OCI-LY3 (cell line): Measurements from ENCODE around the gene CFI.
A peak's percentile ranks its signal among the peaks of the same experiment; 100 is the strongest.

Experiments
- H2AFZ ChIP-seq: fragments of 200-600, 300-600 bp; shearing (Covaris generic); 2 replicates; pipeline ENCODE4 v1.6.0; 2014; ENCODE audit warnings: antibody characterized with exemption, low read depth, low read length
- H3K27ac ChIP-seq: fragments of 200-600, 300-600 bp; sonication (generic); 2 replicates; pipeline ENCODE4 v1.5.1; 2014; ENCODE audit warnings: mild to moderate bottlenecking, low read length, moderate library complexity, mixed read lengths
- H3K27me3 ChIP-seq: fragments of 200-600, 300-600 bp; sonication (generic); 2 replicates; pipeline ENCODE4 v1.6.1; 2014; ENCODE audit warnings: low read depth, low read length, mixed read lengths
- H3K36me3 ChIP-seq: fragments of 200-600, 300-600 bp; sonication (generic); replicated peaks from 2 replicates; pipeline ENCODE3; 2014; ENCODE audit warnings: low read depth, low read length, mixed read lengths
- H3K4me1 ChIP-seq: fragments of 300-600, 200-600 bp; sonication (generic); 2 replicates; pipeline ENCODE4 v1.6.1; 2014; ENCODE audit warnings: low read length, mixed read lengths
- H3K4me2 ChIP-seq: fragments of 200-600, 300-600 bp; sonication (generic); 2 replicates; pipeline ENCODE4 v1.6.1; 2014; ENCODE audit warnings: low read length, mixed read lengths
- H3K4me3 ChIP-seq: fragments of 300-600, 200-600 bp; sonication (generic); 2 replicates; pipeline ENCODE4 v1.5.1; 2014; ENCODE audit warnings: antibody characterized with exemption, mild to moderate bottlenecking, low read length, moderate library complexity
- H3K79me2 ChIP-seq: fragments of 300-600, 200-600 bp; shearing (Covaris generic); 2 replicates; pipeline ENCODE4 v1.6.1; 2014; ENCODE audit warnings: mild to moderate bottlenecking, low read length, mixed read lengths
- H3K9ac ChIP-seq: fragments of 300-600, 200-600 bp; shearing (Covaris generic); 2 replicates; pipeline ENCODE4 v1.6.0; 2014; ENCODE audit warnings: mild to moderate bottlenecking, low read length, moderate library complexity
- H3K9me3 ChIP-seq: fragments of 200-600, 300-600 bp; shearing (Covaris generic); 2 replicates; pipeline ENCODE4 v1.6.1; 2014; ENCODE audit warnings: low read length, mixed read lengths; ENCODE audit not compliant: insufficient read depth
- H4K20me1 ChIP-seq: fragments of 200-600, 300-600 bp; sonication (generic); 2 replicates; pipeline ENCODE4 v1.6.1; 2016; ENCODE audit warnings: low read length, mixed read lengths; ENCODE audit not compliant: insufficient read depth
- CTCF ChIP-seq: fragments of 200-600, 300-600 bp; sonication (generic); IDR thresholded peaks from 2 replicates; pipeline ENCODE4 v1.5.1; 2014; ENCODE audit warnings: antibody characterized with exemption, low read length, low read depth
- EZH2phosphoT487 ChIP-seq: fragments of 200-600 bp; shearing (Covaris generic); IDR thresholded peaks from 2 replicates; pipeline ENCODE4 v1.6.1; 2018; ENCODE audit warnings: antibody characterized with exemption, mixed run types, low read depth

CFI gene

DNA sequence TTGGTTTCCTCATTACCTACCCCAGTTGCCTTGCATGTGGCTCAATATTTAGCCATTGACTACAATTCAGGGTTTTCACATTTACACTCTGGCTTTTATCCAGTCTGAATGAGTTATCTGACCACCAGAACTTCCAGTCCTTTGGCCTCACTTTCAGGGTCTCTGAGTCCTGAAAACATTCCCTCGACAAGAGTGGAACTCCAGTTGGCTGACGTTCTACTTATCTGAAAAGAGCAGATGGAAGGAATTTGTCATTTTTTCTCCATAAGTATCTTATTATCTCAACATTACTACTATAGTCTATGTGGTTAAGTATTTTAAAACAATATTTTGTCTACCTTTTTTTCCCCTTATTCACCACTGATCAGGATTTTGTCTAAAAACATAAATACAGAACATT lies 93.4 kb downstream of the CFI start:
- H3K9me3 ChIP-seq = no peaks in the 10 kb centered on the region
- no peak overlapping the region for H3K9ac ChIP-seq
- H3K36me3 ChIP-seq = peaks cover 11% of the 10 kb centered on the region
- no peak for TF ChIP-seq EZH2phosphoT487
- TF ChIP-seq CTCF = no peak
- H2AFZ ChIP-seq = no peak overlapping the region
- H3K27ac ChIP-seq = no peak overlapping the region
- peak overlapping the region; percentile 16; the same call in 1 of the 2 replicates for H3K4me2 ChIP-seq
- H3K79me2 ChIP-seq = no peaks in the 10 kb centered on the region
- H3K4me1 ChIP-seq = peaks cover 14% of the 10 kb centered on the region
- H3K4me3 ChIP-seq = no peak overlapping the region
- no peaks in the 10 kb centered on the region for H4K20me1 ChIP-seq
- H3K27me3 ChIP-seq = no peaks in the 10 kb centered on the region

DNA sequence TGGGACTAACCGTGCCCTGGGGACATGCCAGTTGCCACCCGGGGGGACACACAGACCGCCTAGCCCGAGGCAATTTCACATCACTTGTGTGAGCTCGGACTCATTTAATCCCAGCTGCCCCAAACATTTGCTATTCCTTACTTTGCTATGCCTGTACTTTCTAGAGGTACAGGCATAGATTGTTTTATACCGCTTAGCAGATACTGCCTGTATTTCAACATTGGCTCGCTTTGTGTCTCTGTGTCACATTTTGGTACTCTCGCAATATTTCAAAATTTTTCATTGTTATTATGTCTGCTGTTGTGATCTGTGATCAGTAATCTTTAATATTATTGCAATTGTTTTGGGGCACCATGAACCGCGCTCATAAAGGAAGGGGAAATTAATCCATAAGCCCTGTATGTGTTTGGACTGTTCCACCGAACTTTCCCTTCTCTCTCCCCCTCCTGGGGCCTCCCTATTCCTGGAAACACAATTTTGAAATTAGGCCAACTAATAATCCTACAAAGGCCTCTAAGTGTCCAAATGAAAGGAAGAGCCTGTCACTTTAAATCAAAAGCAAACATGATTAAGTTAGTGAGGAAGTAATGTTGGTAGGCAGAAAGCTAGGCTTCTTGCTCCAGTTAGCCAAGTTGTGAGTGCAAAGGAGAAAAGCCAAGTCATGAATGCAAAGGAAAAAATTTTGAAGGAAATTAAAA lies 98.0 kb downstream of the CFI start:
- TF ChIP-seq CTCF (no peak), EZH2phosphoT487 (no peak)
- Histone ChIP-seq H2AFZ (peak overlapping the region; percentile 78), H3K4me2 (peak overlapping the region; percentile 88), H3K79me2 (peaks cover 10% of the 10 kb centered on the region; the same call in 1 of the 2 replicates), H3K27me3 (no peaks in the 10 kb centered on the region), H3K9me3 (no peaks in the 10 kb centered on the region), H3K4me1 (peaks cover 16% of the 10 kb centered on the region), H3K4me3 (peak overlapping the region; percentile 89), H3K9ac (peak overlapping the region; percentile 88), H3K27ac (no peak overlapping the region), H4K20me1 (no peaks in the 10 kb centered on the region), H3K36me3 (peaks cover 4% of the 10 kb centered on the region)

GRCh38 chr4:109702950-109703663 lies 98.7 kb downstream of the CFI start, which contains the start of gene CASP6:
Gene CASP6 (minus strand): TSS chr4:109703445. CDS start chr4:109703395, 50 bp downstream.
- Histone ChIP-seq H3K4me2 (peak within 1 kb of the TSS; percentile 88), H2AFZ (peak within 1 kb of the TSS; percentile 78), H3K27ac (peak within 1 kb of the TSS; percentile 55), H3K4me3 (peak within 1 kb of the TSS; percentile 89), H3K36me3 (peaks cover 1% of the 10 kb centered on the region), H3K9me3 (no peaks in the 10 kb centered on the region), H3K9ac (peak within 1 kb of the TSS; percentile 88), H3K27me3 (no peaks in the 10 kb centered on the region), H3K79me2 (peaks cover 10% of the 10 kb centered on the region; the same call in 1 of the 2 replicates), H3K4me1 (peaks cover 12% of the 10 kb centered on the region), H4K20me1 (no peaks in the 10 kb centered on the region)
- TF ChIP-seq CTCF = peak; percentile 60
- TF ChIP-seq EZH2phosphoT487 = no peak
